Measurements from ENCODE around the gene TRUB2.

DNA sequence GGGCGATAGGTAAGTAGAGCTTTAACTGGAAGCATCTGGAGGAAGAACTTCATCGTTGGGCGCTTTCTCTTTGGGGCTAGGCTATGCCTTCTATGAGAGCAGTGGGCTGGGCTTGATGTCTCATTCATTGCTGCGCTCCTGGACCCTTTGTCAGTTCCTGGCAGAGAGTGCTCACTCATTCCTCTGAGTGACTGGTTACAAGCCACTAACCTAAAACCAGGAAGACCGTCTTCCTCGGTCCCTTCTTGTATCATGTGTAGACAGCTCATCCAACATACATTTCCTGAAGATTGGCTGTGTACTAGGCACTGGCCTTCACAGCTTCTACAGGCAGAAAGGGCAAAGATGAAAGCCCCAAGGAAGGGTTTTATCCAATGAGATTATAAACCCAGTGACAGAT lies 39.7 kb downstream of the TRUB2 start:
- no peak for TF ChIP-seq TARDBP (IDR thresholded peaks at IDR 0.05)
- no peak for TF ChIP-seq FOXM1 (IDR thresholded peaks at IDR 0.05; ENCODE audit: borderline replicate concordance)
- no peak for TF ChIP-seq NFRKB (IDR thresholded peaks at IDR 0.05)
- no peak for TF ChIP-seq FOXK2 (IDR thresholded peaks at IDR 0.05)
- no peak for TF ChIP-seq L3MBTL2 (conservative IDR thresholded peaks at IDR 0.05)
- no peak for TF ChIP-seq FOXA1 (IDR thresholded peaks at IDR 0.05)
- TF ChIP-seq BHLHE40 (IDR thresholded peaks at IDR 0.05; ENCODE audit: borderline replicate concordance): no peak
- no peak for TF ChIP-seq LEF1 (IDR thresholded peaks at IDR 0.05; ENCODE audit: borderline replicate concordance)
- no peak for TF ChIP-seq CTBP1 (IDR thresholded peaks at IDR 0.05; ENCODE audit: borderline replicate concordance)
- TF ChIP-seq ELF4 (IDR thresholded peaks at IDR 0.05): no peak
- TF ChIP-seq HDGF (IDR thresholded peaks at IDR 0.05; ENCODE audit: borderline replicate concordance): no peak
- no peak for TF ChIP-seq SUZ12 (IDR thresholded peaks at IDR 0.05)
- TF ChIP-seq ZNF384 (IDR thresholded peaks at IDR 0.05): no peak
- no peak for TF ChIP-seq SP1 (IDR thresholded peaks at IDR 0.05)
